DOHH2 (cell line): ENCODE measurements around the gene NASP.
"Not testable (repeated sequence)": the region's sequence is repeated elsewhere in the genome, so short reads cannot be mapped to it uniquely, and the experiment has no call there.

Experiments used
- H3F3A ChIP-seq: fragments of 200-600 bp; sonication (generic), shearing (Covaris generic); 2 replicates; pipeline ENCODE4 v1.6.0; 2016; ENCODE audit warnings: antibody characterized with exemption, mild to moderate bottlenecking; ENCODE audit not compliant: control insufficient read depth, insufficient read depth
- H3K27ac ChIP-seq: fragments of 200-600 bp; sonication (generic); 2 replicates; pipeline ENCODE4 v1.5.1; 2014; ENCODE audit warnings: low read depth, mild to moderate bottlenecking, low read length, moderate library complexity
- H3K27me3 ChIP-seq: fragments of 200-600 bp; sonication (generic); 2 replicates; pipeline ENCODE4 v1.6.1; 2014; ENCODE audit warnings: mild to moderate bottlenecking, low read length, mixed read lengths; ENCODE audit not compliant: control insufficient read depth
- H3K36me3 ChIP-seq: fragments of 200-600 bp; sonication (generic); 2 replicates; pipeline ENCODE4 v1.6.1; 2014; ENCODE audit warnings: mild to moderate bottlenecking, low read length, moderate library complexity, mixed read lengths; ENCODE audit not compliant: control insufficient read depth
- H3K4me1 ChIP-seq: fragments of 200-600 bp; sonication (generic); 2 replicates; pipeline ENCODE4 v1.6.1; 2014; ENCODE audit warnings: mild to moderate bottlenecking, low read length, mixed read lengths; ENCODE audit not compliant: control insufficient read depth
- H3K4me2 ChIP-seq: fragments of 200-600 bp; sonication (generic); 2 replicates; pipeline ENCODE4 v1.6.0; 2014; ENCODE audit warnings: mild to moderate bottlenecking, low read length, moderate library complexity
- H3K4me3 ChIP-seq: fragments of 200-600 bp; sonication (generic); 2 replicates; pipeline ENCODE4 v1.5.1; 2014; ENCODE audit warnings: mild to moderate bottlenecking, low read length, mixed read lengths
- H3K79me2 ChIP-seq: fragments of 200-600 bp; sonication (generic); 2 replicates; pipeline ENCODE4 v1.6.1; 2014; ENCODE audit warnings: mild to moderate bottlenecking, low read length, mixed read lengths; ENCODE audit not compliant: control insufficient read depth
- H3K9me2 ChIP-seq: fragments of 200-600 bp; sonication (generic); replicated peaks from 2 replicates; pipeline ENCODE4 v1.6.1; 2014; ENCODE audit warnings: mild to moderate bottlenecking, low read length, mixed read lengths; ENCODE audit not compliant: control insufficient read depth
- H3K9me3 ChIP-seq: fragments of 200-600 bp; sonication (generic); 2 replicates; pipeline ENCODE4 v1.6.1; 2014; ENCODE audit warnings: antibody characterized with exemption, low read length, mixed read lengths; ENCODE audit not compliant: control insufficient read depth, insufficient read depth
- H4K20me1 ChIP-seq: fragments of 200-600 bp; sonication (generic); 2 replicates; pipeline ENCODE4 v1.6.0; 2014; ENCODE audit warnings: low read depth, mild to moderate bottlenecking, antibody characterized with exemption, low read length, moderate library complexity; ENCODE audit not compliant: control insufficient read depth, insufficient read depth
- CTCF ChIP-seq: fragments of 200-600 bp; sonication (generic); IDR thresholded peaks from one replicate; pipeline ENCODE4 v1.5.1; 2014; ENCODE audit warnings: antibody characterized with exemption, mild to moderate bottlenecking, low read depth, low read length; ENCODE audit not compliant: poor library complexity, severe bottlenecking
- EZH2phosphoT487 ChIP-seq: fragments of 200-600 bp; sonication (generic); IDR thresholded peaks from 2 replicates; pipeline ENCODE4 v1.6.1; 2017; ENCODE audit warnings: borderline replicate concordance, mild to moderate bottlenecking, antibody characterized with exemption, low read length, moderate library complexity, mixed read lengths

The NASP gene

DNA sequence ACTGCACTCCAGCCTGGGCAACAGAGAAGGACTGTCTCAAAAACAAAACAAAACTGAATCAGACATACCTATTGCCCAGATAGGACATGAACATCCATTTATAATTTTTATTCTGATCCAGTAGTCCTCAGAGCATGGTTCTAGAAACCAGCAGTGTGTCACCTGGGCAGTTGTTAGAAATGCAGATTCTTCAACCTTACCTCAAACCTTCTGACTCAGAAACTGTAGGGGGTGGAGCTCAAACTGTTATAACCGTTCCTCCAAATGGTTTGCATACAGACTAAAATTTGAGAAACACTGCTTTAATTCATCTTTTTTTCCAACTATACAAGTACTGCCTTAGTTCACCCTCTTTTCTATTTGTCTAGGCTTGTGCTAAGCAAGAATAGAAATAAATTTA, 6.0 kb downstream of the NASP start:
- H3K9me3 ChIP-seq, result no peaks in the 10 kb centered on the region
- H3K4me3 ChIP-seq, result no peak overlapping the region
- H3K4me1 ChIP-seq, result peaks cover 39% of the 10 kb centered on the region
- peaks cover 64% of the 10 kb centered on the region for H4K20me1 ChIP-seq
- no peak overlapping the region for H3K27ac ChIP-seq
- peaks cover 94% of the 10 kb centered on the region for H3K36me3 ChIP-seq
- no peak for TF ChIP-seq CTCF
- TF ChIP-seq EZH2phosphoT487, result no peak
- H3K27me3 ChIP-seq, result no peaks in the 10 kb centered on the region
- H3K79me2 ChIP-seq, result peaks cover 100% of the 10 kb centered on the region
- H3K9me2 ChIP-seq, result no peaks in the 10 kb centered on the region
- H3F3A ChIP-seq, result peaks cover 7% of the 10 kb centered on the region; the same call in 1 of the 2 replicates
- H3K4me2 ChIP-seq, result no peak overlapping the region

- peaks cover 94% of the 10 kb centered on the region for H3K36me3 ChIP-seq
- H3F3A ChIP-seq, result peaks cover 5% of the 10 kb centered on the region; the same call in 1 of the 2 replicates
- no peaks in the 10 kb centered on the region for H3K27me3 ChIP-seq
- TF ChIP-seq CTCF, result no peak
- TF ChIP-seq EZH2phosphoT487, result no peak
- H3K27ac ChIP-seq, result no peak overlapping the region
- H3K9me2 ChIP-seq, result no peaks in the 10 kb centered on the region
- no peak overlapping the region for H3K4me3 ChIP-seq
- H3K4me1 ChIP-seq, result no peaks in the 10 kb centered on the region
- no peaks in the 10 kb centered on the region for H3K9me3 ChIP-seq
- H3K4me2 ChIP-seq, result no peak overlapping the region
- peaks cover 100% of the 10 kb centered on the region for H3K79me2 ChIP-seq
- peaks cover 29% of the 10 kb centered on the region for H4K20me1 ChIP-seq
Measured at GRCh38 chr1:45594412-45594811, 10.6 kb downstream of the NASP start.

DNA sequence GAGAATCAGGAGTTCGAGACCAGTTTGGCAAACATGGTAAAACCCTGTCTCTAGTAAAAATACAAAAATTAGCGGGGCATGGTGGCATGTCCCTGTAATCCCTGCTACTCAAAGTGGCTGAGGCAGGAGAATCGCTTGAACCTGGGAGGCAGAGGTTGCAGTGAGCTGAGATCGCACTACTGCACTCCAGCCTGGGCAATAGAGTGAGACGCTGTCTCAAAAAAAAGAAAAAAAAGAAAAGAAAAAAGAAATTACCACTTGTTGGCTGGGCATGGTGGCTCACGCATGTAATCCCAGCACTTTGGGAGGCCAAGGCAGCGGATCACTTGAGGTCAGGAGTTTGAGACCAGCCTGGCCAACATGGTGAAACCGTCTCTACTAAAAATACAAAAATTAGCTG, 12.9 kb downstream of the NASP start:
- H3F3A ChIP-seq, H3K4me3 ChIP-seq, H3K9me2 ChIP-seq, H3K27me3 ChIP-seq, H3K9me3 ChIP-seq, H3K27ac ChIP-seq, H3K4me2 ChIP-seq, H3K4me1 ChIP-seq: not testable (repeated sequence)
- Histone ChIP-seq H3K79me2 (peaks cover 100% of the 10 kb centered on the region), H4K20me1 (peaks cover 28% of the 10 kb centered on the region; the same call in 1 of the 2 replicates), H3K36me3 (peaks cover 96% of the 10 kb centered on the region)

DNA sequence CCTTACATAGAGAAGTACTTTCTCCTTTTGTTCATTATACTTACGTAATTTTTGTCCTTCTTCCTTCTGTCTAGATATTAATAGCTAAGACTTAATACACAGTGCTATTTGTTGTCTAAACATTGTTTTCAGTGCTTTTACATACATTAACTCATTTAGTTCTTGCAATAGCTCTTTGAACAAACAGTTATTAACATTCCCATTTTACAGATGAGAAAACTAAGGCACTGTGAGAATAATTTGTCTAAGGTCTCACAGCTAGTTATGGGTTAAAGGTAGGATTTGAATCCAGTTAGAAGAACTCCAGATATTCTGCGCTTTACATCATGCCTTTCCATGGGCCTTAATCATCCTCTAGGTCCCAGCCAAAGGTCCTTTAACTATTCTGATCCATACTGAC, 20.4 kb downstream of the NASP start:
- Histone ChIP-seq H3K4me2 (no peak overlapping the region), H4K20me1 (peaks cover 17% of the 10 kb centered on the region; the same call in 1 of the 2 replicates), H3K36me3 (peaks cover 96% of the 10 kb centered on the region), H3K79me2 (peaks cover 95% of the 10 kb centered on the region), H3K9me2 (no peaks in the 10 kb centered on the region), H3K4me3 (no peak overlapping the region), H3K27me3 (no peaks in the 10 kb centered on the region), H3K9me3 (no peaks in the 10 kb centered on the region), H3F3A (peaks cover 11% of the 10 kb centered on the region), H3K27ac (no peak overlapping the region), H3K4me1 (peaks cover 28% of the 10 kb centered on the region)
- TF ChIP-seq CTCF (no peak), EZH2phosphoT487 (no peak)
